Measurements from ENCODE around the gene TNNT2.

DNA sequence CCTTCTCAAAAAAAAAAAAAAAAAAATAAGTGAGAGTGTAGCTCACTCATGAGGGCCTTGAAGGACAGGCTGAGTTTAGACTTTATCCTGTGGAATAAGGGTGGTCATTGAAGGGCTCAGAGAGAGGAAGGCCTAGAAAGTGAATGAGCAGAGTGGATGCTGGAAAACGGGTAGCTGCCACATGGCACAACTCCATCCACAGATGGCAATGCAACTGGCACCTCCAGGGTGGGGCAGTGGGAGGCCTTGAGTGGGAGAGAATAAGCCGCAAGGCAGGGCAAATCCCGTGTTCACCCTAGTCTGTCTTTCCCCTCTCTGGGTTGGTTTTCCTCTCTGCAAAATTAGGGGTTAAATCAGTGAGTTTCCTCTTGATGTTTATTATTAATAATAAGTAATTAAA lies 41.0 kb upstream of the TNNT2 start:
- TF ChIP-seq REST (IDR thresholded peaks at IDR 0.05; ENCODE audit: low read depth) (no peak), TAF1 (IDR thresholded peaks at IDR 0.05; ENCODE audit: low read depth) (no peak), TEAD4 (IDR thresholded peaks at IDR 0.05) (no peak), EP300 (IDR thresholded peaks at IDR 0.05; ENCODE audit: borderline replicate concordance) (no peak), TCF12 (IDR thresholded peaks at IDR 0.05; ENCODE audit: low read depth) (no peak), CEBPB (IDR thresholded peaks at IDR 0.05) (no peak), ZBTB7A (IDR thresholded peaks at IDR 0.05; ENCODE audit: low read depth) (no peak), CREB1 (IDR thresholded peaks at IDR 0.05; ENCODE audit: low read depth) (no peak), NFIC (IDR thresholded peaks at IDR 0.05) (no peak), EGR1 (IDR thresholded peaks at IDR 0.05) (no peak), RAD21 (IDR thresholded peaks at IDR 0.05; ENCODE audit: low read depth) (no peak)
- TF ChIP-seq, protein P1, sequence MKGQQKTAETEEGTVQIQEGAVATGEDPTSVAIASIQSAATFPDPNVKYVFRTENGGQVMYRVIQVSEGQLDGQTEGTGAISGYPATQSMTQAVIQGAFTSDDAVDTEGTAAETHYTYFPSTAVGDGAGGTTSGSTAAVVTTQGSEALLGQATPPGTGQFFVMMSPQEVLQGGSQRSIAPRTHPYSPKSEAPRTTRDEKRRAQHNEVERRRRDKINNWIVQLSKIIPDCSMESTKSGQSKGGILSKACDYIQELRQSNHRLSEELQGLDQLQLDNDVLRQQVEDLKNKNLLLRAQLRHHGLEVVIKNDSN (IDR thresholded peaks at IDR 0.05) = no peak
- TF ChIP-seq, protein P2, sequence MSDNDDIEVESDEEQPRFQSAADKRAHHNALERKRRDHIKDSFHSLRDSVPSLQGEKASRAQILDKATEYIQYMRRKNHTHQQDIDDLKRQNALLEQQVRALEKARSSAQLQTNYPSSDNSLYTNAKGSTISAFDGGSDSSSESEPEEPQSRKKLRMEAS (IDR thresholded peaks at IDR 0.05) = no peak
